ENCODE data around the gene RNASE11. TPM values are rescaled to one million over a fixed set of nuclear protein-coding genes. Genes with fewer than 3 reads are reported as not detected.

The RNASE11 gene
- total RNA-seq, 1 donor from 2014 or later, result not detected

DNA sequence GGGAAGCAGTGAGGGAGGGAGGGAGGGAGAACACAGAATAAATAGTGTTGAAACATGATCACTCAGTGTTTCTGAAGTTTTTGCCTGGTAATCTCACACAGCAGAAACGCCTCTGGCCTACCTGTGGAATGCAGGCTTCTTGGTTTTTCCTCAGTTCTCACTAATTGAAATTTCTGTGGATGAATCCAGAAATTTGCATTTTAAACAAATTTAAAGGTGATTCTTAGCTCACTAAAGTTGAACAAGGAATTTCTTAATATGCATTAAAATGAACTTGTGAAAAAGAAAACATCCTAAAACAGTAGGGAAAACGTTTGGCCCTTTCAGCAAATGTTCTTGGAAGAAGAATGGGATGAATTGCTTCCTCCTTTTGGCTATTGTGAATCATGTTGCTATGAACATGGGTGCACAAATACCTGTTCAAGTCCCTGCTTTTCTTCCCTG lies 28.3 kb downstream of the RNASE11 start:
- peaks cover 8% of the 10 kb centered on the region for H3K27me3 ChIP-seq (ENCODE audit: low read depth)
- no peak overlapping the region for H3K4me3 ChIP-seq
- H3K36me3 ChIP-seq, result no peaks in the 10 kb centered on the region
- H3K9me3 ChIP-seq (replicated peaks), result no peaks in the 10 kb centered on the region
- DNase-seq, result no peak
- H3K4me1 ChIP-seq, result no peaks in the 10 kb centered on the region
- no peak overlapping the region for H3K27ac ChIP-seq (replicated peaks)
- TF ChIP-seq, protein P1, sequence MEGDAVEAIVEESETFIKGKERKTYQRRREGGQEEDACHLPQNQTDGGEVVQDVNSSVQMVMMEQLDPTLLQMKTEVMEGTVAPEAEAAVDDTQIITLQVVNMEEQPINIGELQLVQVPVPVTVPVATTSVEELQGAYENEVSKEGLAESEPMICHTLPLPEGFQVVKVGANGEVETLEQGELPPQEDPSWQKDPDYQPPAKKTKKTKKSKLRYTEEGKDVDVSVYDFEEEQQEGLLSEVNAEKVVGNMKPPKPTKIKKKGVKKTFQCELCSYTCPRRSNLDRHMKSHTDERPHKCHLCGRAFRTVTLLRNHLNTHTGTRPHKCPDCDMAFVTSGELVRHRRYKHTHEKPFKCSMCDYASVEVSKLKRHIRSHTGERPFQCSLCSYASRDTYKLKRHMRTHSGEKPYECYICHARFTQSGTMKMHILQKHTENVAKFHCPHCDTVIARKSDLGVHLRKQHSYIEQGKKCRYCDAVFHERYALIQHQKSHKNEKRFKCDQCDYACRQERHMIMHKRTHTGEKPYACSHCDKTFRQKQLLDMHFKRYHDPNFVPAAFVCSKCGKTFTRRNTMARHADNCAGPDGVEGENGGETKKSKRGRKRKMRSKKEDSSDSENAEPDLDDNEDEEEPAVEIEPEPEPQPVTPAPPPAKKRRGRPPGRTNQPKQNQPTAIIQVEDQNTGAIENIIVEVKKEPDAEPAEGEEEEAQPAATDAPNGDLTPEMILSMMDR (IDR thresholded peaks at IDR 0.05; ENCODE audit: borderline replicate concordance), result no peak
- intact Hi-C loops (cut with micrococcal nuclease), result no loop called here

DNA sequence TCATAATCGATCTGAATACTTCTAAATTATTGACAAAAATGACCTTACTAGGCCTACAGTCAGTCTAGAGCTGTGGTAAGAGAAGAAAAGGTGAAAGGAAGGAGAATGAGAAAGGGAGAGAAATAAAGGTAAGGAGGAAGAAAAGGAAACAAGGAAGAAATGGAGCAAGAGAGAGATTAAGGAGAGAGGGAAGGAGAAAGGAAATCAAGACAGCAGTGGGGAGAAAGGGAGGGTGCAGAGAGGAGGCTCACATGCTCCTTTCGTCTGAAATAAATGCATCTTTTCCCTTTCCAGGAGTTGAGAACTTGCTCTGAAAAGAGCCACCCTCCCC lies 30.6 kb downstream of the RNASE11 start:
- no peak overlapping the region for H3K27ac ChIP-seq (replicated peaks)
- DNase-seq, result no peak

DNA sequence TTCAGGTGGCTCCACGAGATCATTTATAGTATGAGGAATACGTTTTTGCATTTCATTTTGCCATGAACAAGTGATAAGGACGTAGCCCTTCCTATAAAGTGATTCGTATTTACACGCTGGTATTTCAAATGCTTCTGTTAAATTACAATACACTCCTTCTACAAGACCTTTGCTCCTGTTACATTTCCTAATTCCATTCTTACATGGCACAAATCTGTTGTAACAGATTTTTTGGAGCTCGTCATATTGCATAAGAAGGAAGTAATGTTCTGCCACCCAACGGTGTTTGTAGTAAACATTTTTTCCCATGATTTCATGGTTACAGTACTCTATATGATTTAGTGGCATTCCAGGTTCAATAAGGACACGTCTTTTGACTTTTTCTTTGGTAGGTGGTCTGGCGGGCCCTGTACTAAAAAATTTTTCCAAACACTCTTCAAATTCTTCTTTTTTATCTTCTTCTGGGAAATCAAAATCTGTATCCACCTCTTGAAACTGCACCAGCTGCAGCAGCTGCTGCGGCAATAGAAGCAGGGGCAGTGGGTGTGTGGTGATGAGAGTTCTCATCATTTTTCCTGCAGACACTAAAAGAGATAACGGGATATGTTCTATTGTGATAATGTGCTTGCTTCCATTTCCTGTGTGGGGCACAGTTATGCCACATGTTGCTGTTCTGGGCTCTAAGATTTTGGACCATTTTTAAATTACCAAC lies 31.1 kb downstream of the RNASE11 start:
- intact Hi-C loops (cut with micrococcal nuclease), result no loop called here
- TF ChIP-seq, protein P1 (IDR thresholded peaks at IDR 0.05; ENCODE audit: borderline replicate concordance), result no peak

More for the DNA sequence above, 30.6 kb downstream of the RNASE11 start:
- peaks cover 8% of the 10 kb centered on the region for H3K27me3 ChIP-seq (ENCODE audit: low read depth)
- no peaks in the 10 kb centered on the region for H3K9me3 ChIP-seq (replicated peaks)
- intact Hi-C loops (cut with micrococcal nuclease), result no loop called here
- TF ChIP-seq, protein P1 (IDR thresholded peaks at IDR 0.05; ENCODE audit: borderline replicate concordance), result no peak
- H3K4me1 ChIP-seq, result no peaks in the 10 kb centered on the region
- H3K4me3 ChIP-seq, result no peak overlapping the region
- no peaks in the 10 kb centered on the region for H3K36me3 ChIP-seq

DNA sequence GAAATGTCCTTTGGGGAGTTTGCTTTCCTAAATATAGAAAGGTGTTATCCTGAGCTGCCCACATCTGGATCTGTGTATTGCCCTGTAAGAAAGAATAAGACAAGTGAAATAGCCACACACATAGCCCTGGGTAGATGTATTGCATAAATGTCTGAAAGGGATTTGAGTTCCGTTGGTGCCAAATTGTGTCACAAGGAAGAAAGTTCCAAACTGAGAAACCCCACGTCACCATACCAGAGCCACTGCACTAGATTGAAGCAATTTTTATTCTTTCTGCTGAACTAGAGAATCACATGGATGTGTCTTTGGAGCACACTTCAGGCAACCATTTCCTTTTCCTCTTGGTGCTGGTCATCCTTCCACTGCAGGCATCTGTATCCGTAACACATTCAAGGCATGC lies 32.0 kb downstream of the RNASE11 start:
- TF ChIP-seq, protein P1 (IDR thresholded peaks at IDR 0.05; ENCODE audit: borderline replicate concordance), result no peak
- Histone ChIP-seq H3K4me1 (no peaks in the 10 kb centered on the region), H3K36me3 (no peaks in the 10 kb centered on the region), H3K27me3 (ENCODE audit: low read depth) (peaks cover 8% of the 10 kb centered on the region), H3K27ac (replicated peaks) (no peak overlapping the region), H3K9me3 (replicated peaks) (no peaks in the 10 kb centered on the region), H3K4me3 (no peak overlapping the region)
- DNase-seq, result no peak
- intact Hi-C loops (cut with micrococcal nuclease), result no loop called here

More for the DNA sequence above, 31.1 kb downstream of the RNASE11 start:
- Histone ChIP-seq H3K27ac (replicated peaks) (no peak overlapping the region), H3K4me1 (no peaks in the 10 kb centered on the region), H3K4me3 (no peak overlapping the region), H3K36me3 (no peaks in the 10 kb centered on the region), H3K9me3 (replicated peaks) (no peaks in the 10 kb centered on the region), H3K27me3 (ENCODE audit: low read depth) (peaks cover 8% of the 10 kb centered on the region)
- no peak for DNase-seq

DNA sequence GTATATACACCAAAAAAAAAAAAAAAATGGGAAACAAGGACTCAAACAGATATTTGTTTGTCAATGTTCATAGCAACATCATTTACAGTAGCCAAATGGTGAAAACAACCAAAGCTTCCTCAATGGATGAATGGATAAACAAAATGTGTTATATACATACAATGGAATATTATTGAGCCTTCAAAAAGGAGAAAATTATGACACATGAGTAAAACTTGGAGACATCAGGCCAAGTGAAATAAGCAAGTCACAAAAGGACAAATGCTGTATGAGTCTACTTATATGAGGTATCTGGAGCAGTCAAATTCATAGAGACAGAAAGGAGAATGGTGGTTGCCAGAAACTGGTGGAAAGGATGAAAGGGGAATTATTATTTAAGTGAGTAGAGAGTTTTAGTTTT lies 34.8 kb downstream of the RNASE11 start:
- DNase-seq, result no peak
- Histone ChIP-seq H3K4me3 (no peak overlapping the region), H3K27ac (replicated peaks) (no peak overlapping the region), H3K9me3 (replicated peaks) (no peaks in the 10 kb centered on the region), H3K36me3 (no peaks in the 10 kb centered on the region), H3K27me3 (ENCODE audit: low read depth) (peaks cover 8% of the 10 kb centered on the region), H3K4me1 (no peaks in the 10 kb centered on the region)
- intact Hi-C loops (cut with micrococcal nuclease), result no loop called here
- TF ChIP-seq, protein P1 (IDR thresholded peaks at IDR 0.05; ENCODE audit: borderline replicate concordance), result no peak

Data from left ventricle myocardium inferior (tissue), 1 donor.